GM12878 (cell line): ENCODE results near the gene TMEM175.

Experiments used
- HDAC6 ChIP-seq: fragments of 200-600 bp; sonication (generic); IDR thresholded peaks from one replicate; pipeline ENCODE4 v1.8.0; 2017; ENCODE audit warnings: antibody characterized with exemption; ENCODE audit not compliant: unreplicated experiment
- MXI1 ChIP-seq: fragments of 150-350 bp; IDR thresholded peaks from 2 replicates; pipeline ENCODE4 v1.6.1; 2011; ENCODE audit warnings: low read depth, mild to moderate bottlenecking, inconsistent platforms, low read length, improper control_type of control experiment
- SMC3 ChIP-seq: IDR thresholded peaks from 2 replicates; pipeline ENCODE4 v1.6.1; 2011; ENCODE audit warnings: low read length, improper control_type of control experiment, borderline replicate concordance
- TF ChIP-seq, protein P1 (sequence below), 3 experiments: IDR thresholded peaks in 2 of 3; conservative IDR thresholded peaks in 1 of 3; 2 replicates each; pipeline ENCODE4 v1.5.1; 2011; ENCODE audit warnings: low read depth in 3 of 3, low read length in 3 of 3, mild to moderate bottlenecking in 3 of 3, control low read depth in 2 of 3, moderate library complexity in 2 of 3, inconsistent platforms in 1 of 3, mixed read lengths in 1 of 3; ENCODE audit not compliant: control insufficient read depth in 2 of 3, insufficient read depth in 1 of 3; ENCODE audit errors: extremely low read depth in 1 of 3

DNA sequence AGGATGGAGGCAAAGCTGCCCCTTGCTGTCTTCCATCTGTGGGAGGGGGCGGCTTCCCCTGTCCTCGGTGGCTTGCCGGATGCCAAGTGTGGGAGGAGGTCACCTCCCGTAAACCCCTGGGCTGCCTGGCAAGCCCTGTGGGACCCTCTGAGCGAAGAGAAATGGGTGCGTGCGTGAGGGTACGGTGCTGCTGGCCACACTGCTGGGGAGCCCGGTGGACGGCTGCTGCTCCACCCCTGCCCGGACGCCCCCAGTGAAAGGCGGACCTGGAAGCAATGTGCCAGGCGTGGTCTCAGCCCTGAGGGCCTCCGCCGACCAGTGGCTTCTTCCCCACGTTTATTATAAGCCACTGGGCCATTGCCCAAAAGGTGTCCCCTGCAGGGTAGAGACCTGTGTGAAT lies 50.0 kb downstream of the TMEM175 start:
- no peak for TF ChIP-seq SMC3
- TF ChIP-seq MXI1, result no peak
- TF ChIP-seq, protein P1, sequence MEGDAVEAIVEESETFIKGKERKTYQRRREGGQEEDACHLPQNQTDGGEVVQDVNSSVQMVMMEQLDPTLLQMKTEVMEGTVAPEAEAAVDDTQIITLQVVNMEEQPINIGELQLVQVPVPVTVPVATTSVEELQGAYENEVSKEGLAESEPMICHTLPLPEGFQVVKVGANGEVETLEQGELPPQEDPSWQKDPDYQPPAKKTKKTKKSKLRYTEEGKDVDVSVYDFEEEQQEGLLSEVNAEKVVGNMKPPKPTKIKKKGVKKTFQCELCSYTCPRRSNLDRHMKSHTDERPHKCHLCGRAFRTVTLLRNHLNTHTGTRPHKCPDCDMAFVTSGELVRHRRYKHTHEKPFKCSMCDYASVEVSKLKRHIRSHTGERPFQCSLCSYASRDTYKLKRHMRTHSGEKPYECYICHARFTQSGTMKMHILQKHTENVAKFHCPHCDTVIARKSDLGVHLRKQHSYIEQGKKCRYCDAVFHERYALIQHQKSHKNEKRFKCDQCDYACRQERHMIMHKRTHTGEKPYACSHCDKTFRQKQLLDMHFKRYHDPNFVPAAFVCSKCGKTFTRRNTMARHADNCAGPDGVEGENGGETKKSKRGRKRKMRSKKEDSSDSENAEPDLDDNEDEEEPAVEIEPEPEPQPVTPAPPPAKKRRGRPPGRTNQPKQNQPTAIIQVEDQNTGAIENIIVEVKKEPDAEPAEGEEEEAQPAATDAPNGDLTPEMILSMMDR (IDR thresholded peaks at IDR 0.05 in 2 of 3, conservative IDR thresholded peaks at IDR 0.05 in 1 of 3; ENCODE audit: control insufficient read depth in 2 of 3, extremely low read depth in 1 of 3, insufficient read depth in 1 of 3, low read depth in 3 of 3, low read length in 3 of 3), result no peak
- no peak for TF ChIP-seq HDAC6
